ENCODE data around the gene TSNAXIP1.
A peak's percentile ranks its signal among the peaks of the same experiment; 100 is the strongest.

The TSNAXIP1 gene

DNA sequence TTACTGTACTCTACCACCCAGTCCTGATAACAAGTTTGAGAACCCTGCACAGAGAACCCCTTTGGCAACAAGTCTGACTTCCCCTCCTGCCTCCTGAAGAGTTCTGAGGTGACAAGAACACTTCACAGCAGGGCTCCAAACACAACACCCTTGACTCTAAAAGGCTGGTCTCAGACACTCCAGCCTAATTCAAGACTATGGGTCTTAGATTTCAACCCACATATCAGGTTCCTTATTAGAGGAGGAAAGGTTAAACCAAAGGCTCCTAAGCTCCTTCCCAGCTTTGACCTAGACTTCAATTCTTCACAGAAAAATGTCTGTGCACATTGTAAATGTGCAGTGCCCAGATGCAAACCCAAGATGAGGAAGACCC, 23.4 kb upstream of the TSNAXIP1 start:
- DNase-seq (ENCODE audit: low spot score): no peak

DNA sequence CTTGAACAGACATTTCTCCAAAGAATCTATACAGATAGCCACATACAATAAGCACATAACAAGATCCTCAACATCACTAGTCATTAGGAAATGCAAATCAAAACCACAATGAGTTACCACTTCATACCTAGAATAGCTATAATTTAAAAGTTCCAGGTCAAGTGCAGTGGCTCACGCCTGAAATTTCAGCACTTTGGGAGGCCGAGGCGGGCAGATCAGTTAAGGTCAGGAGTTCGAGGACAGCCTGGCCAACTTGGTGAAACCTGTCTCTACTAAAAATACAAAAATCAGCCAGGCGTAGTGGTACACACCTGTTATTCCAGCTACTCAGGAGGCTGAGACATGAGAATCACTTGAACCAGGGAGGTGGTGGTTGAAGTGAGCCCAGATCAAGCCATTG, 20.2 kb upstream of the TSNAXIP1 start:
- DNase-seq (ENCODE audit: low spot score): no peak

GRCh38 chr16:67790071-67790470, 16.6 kb upstream of the TSNAXIP1 start:
- no peak for DNase-seq (ENCODE audit: low spot score)

- DNase-seq (ENCODE audit: low spot score): no peak
Measured at GRCh38 chr16:67796099-67796718, 10.5 kb upstream of the TSNAXIP1 start.

GRCh38 chr16:67800338-67800926, 6.3 kb upstream of the TSNAXIP1 start:
- no peak for DNase-seq (ENCODE audit: low spot score)

DNA sequence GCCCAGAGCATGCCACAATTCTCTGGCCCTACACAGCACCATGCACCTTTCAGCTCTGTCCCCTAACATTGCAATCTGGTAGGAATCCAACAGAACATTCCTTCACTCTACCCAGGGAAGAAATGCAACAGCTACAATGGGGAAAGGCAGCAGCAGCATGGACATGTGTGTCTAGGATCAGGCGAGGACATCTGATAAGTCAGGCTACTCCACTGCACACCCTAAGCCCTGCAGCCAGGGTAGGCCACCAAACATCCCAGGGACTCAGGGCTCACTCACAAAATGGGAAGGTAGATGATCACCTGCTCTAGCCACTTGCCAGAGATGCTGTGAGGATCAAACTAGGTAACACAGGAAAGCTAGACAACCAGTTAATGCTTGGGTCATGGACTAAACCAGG, 5.4 kb upstream of the TSNAXIP1 start:
- no peak for DNase-seq (ENCODE audit: low spot score)

- DNase-seq (ENCODE audit: low spot score): no peak
Measured at GRCh38 chr16:67801883-67802282, 4.8 kb upstream of the TSNAXIP1 start.

- no peak for DNase-seq (ENCODE audit: low spot score)
Measured at GRCh38 chr16:67803894-67804293, 2.8 kb upstream of the TSNAXIP1 start.

DNA sequence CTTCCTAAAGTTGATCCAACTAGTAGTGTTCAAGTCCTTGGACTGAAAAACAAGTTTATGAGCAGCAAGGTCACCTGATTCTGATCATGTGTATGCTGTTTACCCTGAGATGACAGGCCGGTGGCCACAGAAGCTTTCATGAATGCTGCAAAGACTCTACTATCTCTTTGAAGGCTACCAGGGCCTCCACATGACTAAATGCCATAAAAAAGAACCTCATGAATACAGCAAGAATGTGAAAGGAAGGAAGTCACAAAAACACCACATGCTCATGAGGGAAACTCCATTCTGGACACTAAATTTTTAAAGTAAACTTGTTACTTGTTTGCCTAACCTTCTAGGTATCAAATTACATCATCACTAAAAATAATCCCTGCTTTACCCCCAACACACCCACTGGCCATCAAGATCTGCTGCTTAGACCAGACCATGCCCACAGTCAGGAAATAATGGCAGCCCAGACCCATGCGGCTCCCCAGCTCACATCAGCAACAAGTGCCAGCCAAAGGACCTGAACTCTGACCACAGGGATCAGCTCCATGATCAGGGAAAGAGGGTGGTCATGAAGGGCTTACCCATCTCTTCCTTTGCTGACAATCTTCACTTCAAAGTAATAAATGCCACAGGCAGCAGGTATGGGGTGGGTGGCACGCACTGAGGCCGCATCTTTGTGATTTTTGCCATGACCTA, 1.7 kb upstream of the TSNAXIP1 start:
- no peak for DNase-seq (ENCODE audit: low spot score)

DNA sequence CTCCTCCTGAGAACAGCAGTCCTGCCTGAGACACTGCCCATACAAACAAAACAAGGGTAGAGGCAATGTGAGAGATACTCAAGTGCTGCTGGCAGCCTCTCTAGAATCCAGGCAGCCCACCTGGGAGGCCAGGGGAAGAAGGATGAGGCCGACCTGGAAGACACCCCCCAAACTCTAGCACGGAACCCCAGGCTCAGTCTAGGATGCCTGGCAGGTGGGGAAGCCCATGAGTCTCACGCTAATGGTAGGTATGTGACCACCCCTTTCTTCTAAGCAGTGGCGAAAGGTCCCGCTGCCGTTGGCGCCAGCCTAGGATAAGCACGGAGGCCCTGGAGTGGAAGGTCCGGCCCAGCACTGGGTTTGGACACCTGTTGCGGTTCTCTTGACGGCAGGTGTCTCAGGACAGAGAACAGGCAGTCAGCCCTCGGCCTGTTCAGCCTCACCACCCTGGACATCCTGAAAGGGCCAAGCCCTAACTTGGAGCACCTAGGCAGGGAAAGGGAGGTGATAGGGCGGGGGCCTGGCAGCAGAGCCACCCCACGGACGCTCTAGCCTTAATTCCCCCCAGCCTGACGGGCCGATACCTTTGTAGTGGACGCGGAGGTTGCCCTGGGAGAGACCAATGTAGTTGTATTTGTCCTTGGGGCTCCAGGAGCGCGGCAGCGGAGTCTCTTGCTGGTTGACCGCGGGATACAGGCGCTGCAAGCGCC, 816 bp upstream of the TSNAXIP1 start:
- DNase-seq (ENCODE audit: low spot score): no peak

DNA sequence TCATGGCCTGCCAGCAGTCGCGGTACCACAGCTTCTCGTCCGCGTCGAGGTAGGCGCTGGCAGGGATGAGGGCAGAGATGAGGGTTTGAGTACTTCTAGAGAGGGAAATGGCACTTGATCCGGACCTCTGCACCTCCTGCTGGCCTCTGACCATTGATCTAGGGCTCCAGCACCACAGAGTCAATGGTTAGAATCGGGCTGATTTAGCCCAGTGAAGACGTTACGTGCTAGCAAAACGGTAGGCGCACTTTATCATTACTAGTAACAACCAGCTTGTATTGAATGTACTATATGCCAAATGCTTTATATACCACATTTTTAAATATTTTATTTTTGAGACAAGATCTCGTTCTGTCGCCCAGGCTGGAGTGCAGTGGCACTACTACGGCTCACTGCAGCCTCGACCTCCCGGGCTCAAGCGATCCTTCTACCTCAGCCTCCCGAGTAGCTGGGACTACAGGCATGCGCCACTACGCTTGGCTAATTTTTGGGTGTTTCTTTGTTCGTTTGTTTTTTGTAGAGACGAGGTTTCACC, 526 bp downstream of the TSNAXIP1 start:
- DNase-seq (ENCODE audit: low spot score): no peak

- DNase-seq (ENCODE audit: low spot score): no peak
Measured at GRCh38 chr16:67811899-67812298, 5.2 kb downstream of the TSNAXIP1 start.

DNA sequence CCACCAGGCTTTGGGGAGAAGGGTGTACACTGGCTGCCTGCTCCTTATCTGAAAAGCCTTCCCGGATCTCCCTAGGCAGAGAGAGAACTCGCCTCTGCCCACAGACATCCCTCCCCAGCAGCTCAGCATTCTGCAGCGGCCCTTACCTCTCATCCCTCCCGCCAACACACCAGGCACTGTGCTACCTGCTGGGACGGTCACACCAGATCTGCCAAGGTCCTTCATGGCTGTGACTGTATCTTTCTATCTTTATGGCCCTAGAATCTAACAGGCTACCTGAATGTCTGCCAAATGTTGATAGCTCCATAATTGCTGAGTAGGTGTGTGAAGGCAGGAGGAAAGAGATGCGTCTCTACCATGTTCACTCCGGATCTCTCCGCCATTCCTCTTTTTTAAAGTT, 7.9 kb downstream of the TSNAXIP1 start:
- DNase-seq (ENCODE audit: low spot score): no peak

GRCh38 chr16:67820608-67821259, 14.0 kb downstream of the TSNAXIP1 start:
- no peak for DNase-seq (ENCODE audit: low spot score)

GRCh38 chr16:67822511-67822910, 15.8 kb downstream of the TSNAXIP1 start:
- DNase-seq (ENCODE audit: low spot score): no peak

- no peak for DNase-seq (ENCODE audit: low spot score)
Measured at GRCh38 chr16:67825119-67825518, 18.4 kb downstream of the TSNAXIP1 start.

GRCh38 chr16:67825906-67826305, 19.2 kb downstream of the TSNAXIP1 start:
- DNase-seq (ENCODE audit: low spot score): no peak

DNA sequence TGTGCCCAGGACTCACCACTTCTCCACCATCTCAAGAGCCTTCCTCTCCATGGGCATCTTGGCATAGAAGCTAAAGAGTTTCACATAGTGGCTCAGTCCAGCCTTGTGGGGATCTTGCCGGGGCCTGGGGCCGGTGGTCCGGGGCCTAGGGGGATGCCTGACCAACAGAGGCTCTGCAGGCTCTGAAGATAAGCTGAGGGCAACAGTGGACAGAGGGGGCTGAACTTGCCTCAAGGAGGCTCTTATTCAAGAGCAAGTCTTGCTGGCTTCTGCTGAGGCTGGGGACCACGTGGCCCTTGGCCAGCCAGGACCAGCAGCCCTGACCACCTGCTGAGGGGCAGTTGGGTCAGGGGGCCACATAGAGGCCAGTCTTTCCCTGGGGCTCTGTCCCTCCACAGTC, 22.0 kb downstream of the TSNAXIP1 start:
- DNase-seq (ENCODE audit: low spot score): no peak

DNA sequence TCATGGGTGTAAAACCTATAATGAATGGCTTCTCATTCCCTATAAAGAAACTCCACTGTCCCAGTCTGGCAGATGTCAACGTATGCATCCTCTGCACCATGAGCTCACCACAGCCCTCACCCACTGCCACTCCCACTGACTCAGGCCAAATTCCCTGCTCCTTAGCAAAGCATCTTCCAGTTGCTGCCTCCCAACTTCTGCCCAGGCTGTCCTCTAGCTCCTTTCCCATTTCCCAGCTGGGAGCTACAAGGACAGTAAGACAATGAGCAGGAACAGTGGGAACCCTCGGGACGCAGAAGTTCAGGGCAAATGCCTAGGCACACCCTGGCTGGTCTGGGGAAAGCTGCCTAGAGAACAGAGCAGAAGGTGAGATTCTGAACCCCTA, 26.3 kb downstream of the TSNAXIP1 start:
- no peak for DNase-seq (ENCODE audit: low spot score)

DNA sequence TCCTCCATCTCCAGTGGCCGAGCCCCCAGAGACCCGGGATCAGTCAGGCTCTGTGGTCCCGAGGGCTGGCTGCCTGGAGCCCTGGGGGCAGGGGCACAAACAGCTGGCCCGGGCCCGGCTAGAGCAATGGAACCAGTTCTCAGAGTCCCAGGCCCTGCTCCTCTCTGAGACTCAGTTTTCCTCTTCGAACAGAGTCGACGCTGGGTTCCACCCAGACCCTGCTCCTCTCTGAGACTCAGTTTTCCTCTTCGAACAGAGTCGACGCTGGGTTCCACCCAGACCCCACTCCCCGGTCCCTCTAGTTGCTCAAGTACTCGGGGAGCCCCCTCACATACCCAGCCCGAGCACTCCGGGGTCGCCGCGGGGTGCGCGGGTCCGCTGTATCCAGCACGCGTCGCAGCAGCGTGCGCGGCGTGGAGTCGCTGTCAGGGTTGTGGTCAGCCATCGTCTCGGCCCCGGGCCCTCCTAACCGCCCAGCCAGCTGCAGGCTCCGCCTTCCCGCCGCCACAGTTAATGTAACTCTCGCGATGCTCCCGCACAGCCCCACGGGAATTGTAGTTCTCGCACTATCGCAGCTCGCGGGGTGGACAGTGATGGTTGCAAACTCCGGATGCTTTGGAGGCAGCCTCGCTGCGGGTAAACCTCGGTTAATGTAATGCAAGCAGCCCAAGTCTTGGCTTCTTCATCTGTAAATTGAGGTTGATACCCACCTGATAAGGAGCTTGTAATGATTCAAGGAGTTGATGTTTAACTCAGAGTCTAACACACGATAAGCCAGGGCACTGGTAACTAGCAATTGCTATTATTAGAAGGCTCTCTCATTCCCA, 26.9 kb downstream of the TSNAXIP1 start:
- peak; percentile 95 for DNase-seq (ENCODE audit: low spot score)

DNA sequence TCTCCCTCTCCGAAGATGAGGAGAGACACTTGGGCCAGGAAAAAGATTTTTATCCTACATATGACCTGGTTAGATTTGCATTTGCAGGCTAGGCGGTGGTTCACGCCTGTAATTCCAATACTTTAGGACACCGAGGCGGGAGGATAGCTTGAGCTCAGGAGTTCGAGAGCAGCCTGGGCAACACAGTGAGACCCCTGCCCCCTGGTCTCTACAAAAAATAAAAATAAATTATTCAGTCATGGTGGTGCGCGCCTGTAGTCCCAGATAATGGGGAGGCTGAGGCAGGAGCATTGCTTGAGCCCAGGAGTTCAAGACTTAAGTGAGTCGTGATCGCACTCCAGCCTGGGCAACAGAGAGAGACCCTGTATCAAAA, 27.5 kb downstream of the TSNAXIP1 start:
- DNase-seq (ENCODE audit: low spot score): no peak

Data from Ammon's horn (tissue), 1 donor.